ENCODE measurements around the gene CD163.
"Not testable (repeated sequence)": the region's sequence is repeated elsewhere in the genome, so short reads cannot be mapped to it uniquely, and the experiment has no call there.

Gene CD163

GRCh38 chr12:7437494-7437893 lies 66.1 kb downstream of the CD163 start:
- not testable (repeated sequence) for H3K4me1 Mint-ChIP-seq (ENCODE audit: low read depth)
- Mint-ChIP-seq H3K27me3 (peaks cover 42% of the 10 kb centered on the region), H3K27ac (peak overlapping the region; percentile 29)

GRCh38 chr12:7434670-7435069 lies 68.9 kb downstream of the CD163 start:
- no peak overlapping the region for H3K27ac Mint-ChIP-seq
- peaks cover 31% of the 10 kb centered on the region for H3K27me3 Mint-ChIP-seq
- no peak overlapping the region for H3K4me3 Mint-ChIP-seq
- H3K9me3 Mint-ChIP-seq = peaks cover 6% of the 10 kb centered on the region
- no peaks in the 10 kb centered on the region for H3K4me1 Mint-ChIP-seq (ENCODE audit: low read depth)
- H3K36me3 Mint-ChIP-seq (ENCODE audit: low read depth) = no peaks in the 10 kb centered on the region

More at GRCh38 chr12:7437494-7437893, 66.1 kb downstream of the CD163 start:
- H3K9me3 Mint-ChIP-seq; H3K36me3 Mint-ChIP-seq (ENCODE audit: low read depth); H3K4me3 Mint-ChIP-seq: not testable (repeated sequence)

- no peak overlapping the region for H3K4me3 Mint-ChIP-seq
- H3K4me1 Mint-ChIP-seq (ENCODE audit: low read depth) = no peaks in the 10 kb centered on the region
- peaks cover 23% of the 10 kb centered on the region for H3K27me3 Mint-ChIP-seq
- no peak overlapping the region for H3K27ac Mint-ChIP-seq
- H3K9me3 Mint-ChIP-seq = no peaks in the 10 kb centered on the region
- H3K36me3 Mint-ChIP-seq (ENCODE audit: low read depth) = no peaks in the 10 kb centered on the region
Measured at GRCh38 chr12:7433276-7433822, 70.2 kb downstream of the CD163 start.

GRCh38 chr12:7431993-7432685 lies 71.4 kb downstream of the CD163 start:
- no peaks in the 10 kb centered on the region for H3K4me1 Mint-ChIP-seq (ENCODE audit: low read depth)
- H3K27ac Mint-ChIP-seq = no peak overlapping the region
- no peak overlapping the region for H3K4me3 Mint-ChIP-seq
- peaks cover 15% of the 10 kb centered on the region for H3K27me3 Mint-ChIP-seq
- H3K9me3 Mint-ChIP-seq = no peaks in the 10 kb centered on the region
- H3K36me3 Mint-ChIP-seq (ENCODE audit: low read depth) = no peaks in the 10 kb centered on the region

All from stimulated activated naive CD8-positive, alpha-beta T cell treated with anti-CD3 and anti-CD28 coated beads, Interleukin-15, Interleukin-2, amounts not matched to agents 100 ng/mL and 50 ng/mL, for 24 hours (primary cell).